ENCODE results near the gene ZFP3. TPM values are rescaled to one million over a fixed set of nuclear protein-coding genes. Genes with fewer than 3 reads are reported as not detected.
"Not testable (repeated sequence)": the region's sequence is repeated elsewhere in the genome, so short reads cannot be mapped to it uniquely, and the experiment has no call there.

The ZFP3 gene
- total RNA-seq, 4 donors from 2014 or later: 5.8 to 8.1 (median 6.6) TPM

GRCh38 chr17:5111402-5112204, 33.3 kb downstream of the ZFP3 start, which contains the start of gene ZNF232:
Gene ZNF232, minus strand, starts transcription at chr17:5111878. Its CDS starts 56 bp downstream, at chr17:5111822.
- Histone ChIP-seq H3K9me3 (peaks cover 0 to 9% (median 0%) of the 10 kb centered on the region in 3 donors), H3K4me1 (peaks cover 0 to 28% (median 6%) of the 10 kb centered on the region in 3 donors), H3K36me3 (peaks cover 0 to 41% of the 10 kb centered on the region in 2 donors), H3K27ac (peak within 1 kb of the TSS; percentile 24 to 89 (median 82)), H3K4me3 (peak within 1 kb of the TSS; percentile 52 to 77), H3K27me3 (peaks cover 24% of the 10 kb centered on the region)
- WGBS, 2 donors (ENCODE audit: low coverage in 1 of 2): 0% methylated on average over 7 of the region's 69 CpGs; no CpG with 5 or more reads in 1 of the 2 donors
- ATAC-seq: peak; percentile 97
- TF ChIP-seq POLR2AphosphoS5 (IDR thresholded peaks at IDR 0.05) (peak; percentile 62), EP300 (IDR thresholded peaks at IDR 0.05) (no peak), POLR2A (IDR thresholded peaks at IDR 0.05) (peak; percentile 49 to 59), CTCF (IDR thresholded peaks at IDR 0.05) (peak in 1 of 4 experiments; percentile 39)

DNA sequence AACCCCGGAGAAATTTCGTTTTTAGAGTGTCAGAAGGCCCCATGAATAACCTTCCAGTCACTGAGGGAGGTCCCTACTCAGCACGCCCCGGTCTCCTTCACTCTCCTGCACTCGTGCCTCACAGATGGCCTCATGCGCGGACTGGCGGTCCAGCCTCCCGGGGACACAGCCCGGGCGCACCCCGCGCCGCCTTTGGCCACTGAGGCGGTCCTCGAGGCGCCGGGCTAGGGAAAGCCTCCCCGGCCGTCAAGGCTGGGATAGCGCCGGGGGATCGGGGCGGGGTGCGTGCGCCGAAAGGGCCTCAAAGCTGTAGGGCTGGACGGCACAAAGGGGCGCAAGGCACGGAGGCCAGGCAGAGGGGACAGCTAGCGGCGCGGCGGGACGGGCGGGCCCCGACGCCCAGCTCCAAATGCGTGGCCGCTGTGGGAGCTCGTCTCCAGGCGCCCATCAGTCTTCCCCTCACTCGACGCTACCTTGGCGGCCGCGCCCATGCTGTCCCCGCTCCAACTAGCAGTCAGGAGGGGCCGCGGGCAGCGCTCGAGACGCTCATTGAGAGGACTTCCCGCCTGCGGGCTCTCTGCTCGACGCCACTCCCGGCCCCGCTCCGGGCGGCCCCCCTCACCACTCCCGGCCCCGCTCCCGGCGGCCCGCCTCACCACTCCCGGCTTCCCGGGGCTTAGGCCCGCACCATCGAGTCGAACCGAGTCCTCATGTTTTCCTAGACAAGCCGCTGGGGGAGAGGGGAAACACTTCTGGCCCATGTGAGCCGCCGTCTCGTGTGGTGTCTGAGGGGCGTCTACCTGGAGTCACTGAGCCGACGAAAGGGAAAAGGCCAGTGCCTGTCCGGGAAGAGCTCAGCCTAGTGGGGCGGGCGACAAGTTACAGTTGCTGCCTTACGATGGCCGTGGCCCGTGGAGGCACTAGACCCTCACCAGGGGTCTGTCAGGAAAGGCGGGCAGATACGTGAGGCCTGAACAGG, 37.7 kb downstream of the ZFP3 start, which contains the start of gene USP6:
TSS of gene USP6 (plus strand) at position 360 of the 979 bp plus-strand sequence. CDS start 14,336 bp downstream, outside the sequence.
- no peak for ATAC-seq
- WGBS, 2 donors (ENCODE audit: low coverage in 1 of 2): 9 to 31% methylated on average over 2 to 18 of the region's 87 CpGs
- H3K4me3 ChIP-seq: peak within 1 kb of the TSS in 1 of 2 donors; percentile 25
- no peak for TF ChIP-seq EP300 (IDR thresholded peaks at IDR 0.05)
- peak in 1 of 2 donors; percentile 13 for TF ChIP-seq POLR2A (IDR thresholded peaks at IDR 0.05)
- peaks cover 0 to 21% (median under 1%) of the 10 kb centered on the region in 3 donors for H3K4me1 ChIP-seq
- H3K27ac ChIP-seq: peak within 1 kb of the TSS in 1 of 4 donors; percentile 7
- peaks cover 0 to 10% of the 10 kb centered on the region in 2 donors for H3K36me3 ChIP-seq
- H3K27me3 ChIP-seq: peaks cover 44% of the 10 kb centered on the region
- H3K9me3 ChIP-seq: peaks cover 0 to 18% (median 0%) of the 10 kb centered on the region in 3 donors

DNA sequence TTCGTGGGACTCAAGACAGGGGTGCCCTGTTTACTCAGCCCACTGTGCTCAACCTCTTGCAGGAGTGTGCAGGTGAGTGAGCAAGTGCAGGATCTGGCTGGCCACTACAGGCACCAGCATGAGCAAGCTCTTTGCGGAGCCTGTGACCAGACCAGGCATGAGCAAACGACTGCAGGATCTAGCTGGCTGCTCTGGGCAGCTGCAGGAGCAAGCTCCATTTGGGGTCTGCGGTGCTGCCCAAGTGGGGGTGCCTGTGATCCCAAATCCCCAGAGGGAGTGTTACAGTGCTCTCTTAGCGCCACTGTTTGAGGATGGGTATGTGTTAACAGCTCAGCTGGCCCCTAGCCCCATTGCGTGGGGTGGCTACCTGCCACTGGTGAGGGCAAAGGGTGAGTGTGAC, 40.0 kb downstream of the ZFP3 start:
- Histone ChIP-seq H3K4me3 (no peak overlapping the region), H3K36me3 (peaks cover 0 to 10% of the 10 kb centered on the region in 2 donors), H3K9me3 (peaks cover 0 to 18% (median 0%) of the 10 kb centered on the region in 3 donors), H3K4me1 (peaks cover 0 to 20% (median 5%) of the 10 kb centered on the region in 3 donors), H3K27me3 (peaks cover 56% of the 10 kb centered on the region), H3K27ac (no peak overlapping the region)
- TF ChIP-seq EP300 (IDR thresholded peaks at IDR 0.05): no peak
- no peak for TF ChIP-seq POLR2A (IDR thresholded peaks at IDR 0.05)
- TF ChIP-seq CTCF (IDR thresholded peaks at IDR 0.05): no peak
- no peak for TF ChIP-seq POLR2AphosphoS5 (IDR thresholded peaks at IDR 0.05)
- 76% methylated on average over 2 of the region's 6 CpGs; no CpG with 5 or more reads in 1 of the 2 donors for WGBS, 2 donors (ENCODE audit: low coverage in 1 of 2)
- no peak for ATAC-seq

- TF ChIP-seq CTCF (IDR thresholded peaks at IDR 0.05) (no peak), EP300 (IDR thresholded peaks at IDR 0.05) (no peak), POLR2A (IDR thresholded peaks at IDR 0.05) (no peak), POLR2AphosphoS5 (IDR thresholded peaks at IDR 0.05) (no peak)
- ATAC-seq: no peak
- peaks cover 0 to 18% (median 0%) of the 10 kb centered on the region in 3 donors for H3K9me3 ChIP-seq
- WGBS, 2 donors (ENCODE audit: low coverage in 1 of 2): 60 to 87% methylated on average over 1 to 3 of the region's 7 CpGs
- H3K4me3 ChIP-seq: no peak overlapping the region
- H3K27ac ChIP-seq: no peak overlapping the region
- H3K36me3 ChIP-seq: no peaks in the 10 kb centered on the region
- H3K27me3 ChIP-seq: peaks cover 54% of the 10 kb centered on the region
- peaks cover 0 to 24% (median 5%) of the 10 kb centered on the region in 3 donors for H3K4me1 ChIP-seq
Measured at GRCh38 chr17:5120036-5120435, 41.8 kb downstream of the ZFP3 start.

DNA sequence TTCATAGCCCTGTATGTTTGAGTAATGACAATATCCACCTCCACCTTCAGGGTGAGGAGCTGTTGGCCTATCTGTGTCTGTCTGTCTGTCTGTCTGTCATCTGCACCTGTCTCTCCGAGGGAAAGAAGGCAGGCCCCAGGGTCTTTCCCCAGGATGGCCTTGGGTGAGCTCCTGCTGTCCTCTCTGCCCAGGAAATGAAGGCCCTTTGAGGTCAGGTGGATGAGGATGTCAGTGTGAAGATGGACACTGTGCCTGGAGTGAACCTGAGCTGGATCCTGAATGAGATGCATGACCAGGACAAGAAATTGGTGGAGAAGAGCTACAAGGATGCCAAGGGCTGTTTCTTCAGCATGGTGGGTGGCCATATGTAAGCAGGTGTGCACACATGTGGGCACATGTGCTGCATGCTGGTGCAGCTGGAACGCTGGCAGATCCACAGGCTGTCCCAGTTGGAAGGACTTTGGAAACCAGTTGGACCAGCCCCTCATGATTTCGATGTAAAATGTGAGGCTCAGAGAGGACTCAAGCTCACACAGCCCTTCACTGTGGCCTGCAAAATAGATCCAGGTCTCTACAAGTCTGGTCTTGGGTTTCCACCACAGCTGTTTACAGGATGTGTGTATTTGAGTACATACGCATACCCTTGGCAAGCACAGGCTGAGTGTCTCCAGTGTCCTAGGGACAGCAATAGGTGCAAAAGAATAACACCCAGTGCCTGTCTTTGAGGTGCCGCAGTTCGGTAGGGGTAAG, 42.3 kb downstream of the ZFP3 start:
- 90% methylated on average over 2 of the region's 6 CpGs; no CpG with 5 or more reads in 1 of the 2 donors for WGBS, 2 donors (ENCODE audit: low coverage in 1 of 2)
- not testable (repeated sequence) for H3K4me3 ChIP-seq, H3K36me3 ChIP-seq, H3K27ac ChIP-seq, ATAC-seq
- Histone ChIP-seq H3K9me3 (peaks cover 0 to 17% (median 0%) of the 10 kb centered on the region in 3 donors), H3K27me3 (peaks cover 48% of the 10 kb centered on the region), H3K4me1 (peaks cover 0 to 23% (median 5%) of the 10 kb centered on the region in 3 donors)
